ENCODE data around the gene SMTNL2. TPM values are rescaled to one million over a fixed set of nuclear protein-coding genes. Genes with fewer than 3 reads are reported as not detected.
A peak's percentile ranks its signal among the peaks of the same experiment; 100 is the strongest.

SMTNL2 gene
- total and polyA plus RNA-seq, 10 donors, result 0.22 to 1.5 (median 0.80) TPM

- TF ChIP-seq POLR2AphosphoS5 (IDR thresholded peaks at IDR 0.05) (peak in 1 of 3 donors; percentile 35), POLR2A (IDR thresholded peaks at IDR 0.05) (no peak), CTCF (IDR thresholded peaks at IDR 0.05 in 8 of 11, conservative IDR thresholded peaks at IDR 0.05 in 3 of 11) (no peak)
Observed at GRCh38 chr17:4542726-4543191, 41.6 kb upstream of the SMTNL2 start.

GRCh38 chr17:4543557-4544026, 40.7 kb upstream of the SMTNL2 start:
- Histone ChIP-seq H3K4me3 (peak overlapping the region in 1 of 8 donors; percentile 45), H3K27ac (peak overlapping the region in 5 of 8 donors; percentile 56 to 74 (median 64)), H3K4me1 (peaks cover 4 to 70% (median 44%) of the 10 kb centered on the region in 6 donors), H3K36me3 (peaks cover 0 to 100% (median 93%) of the 10 kb centered on the region in 6 donors), H3K9me3 (no peaks in the 10 kb centered on the region), H3K27me3 (replicated peaks in 1 of 7) (no peaks in the 10 kb centered on the region)
- DNase-seq, result peak; percentile 76
- WGBS, 5 donors, result 63 to 89% (median 75%) methylated on average over 18 to 19 of the region's 19 CpGs
- TF ChIP-seq POLR2A (IDR thresholded peaks at IDR 0.05) (no peak), POLR2AphosphoS5 (IDR thresholded peaks at IDR 0.05) (peak in 2 of 3 donors; percentile 68 to 74)
- intact Hi-C loops (cut with DNase I; ENCODE audit: low total_unique reads), result no loop called here

More at GRCh38 chr17:4542726-4543191, 41.6 kb upstream of the SMTNL2 start:
- Histone ChIP-seq H3K4me3 (no peak overlapping the region), H3K9me3 (no peaks in the 10 kb centered on the region), H3K36me3 (peaks cover 0 to 100% (median 91%) of the 10 kb centered on the region in 6 donors), H3K4me1 (peaks cover 4 to 79% (median 49%) of the 10 kb centered on the region in 6 donors), H3K27me3 (replicated peaks in 1 of 7) (no peaks in the 10 kb centered on the region), H3K27ac (peak overlapping the region in 7 of 8 donors; percentile 2 to 74 (median 58))
- intact Hi-C loops (cut with DNase I; ENCODE audit: low total_unique reads), result no loop called here
- 91 to 96% (median 95%) methylated on average over 13 to 19 of the region's 19 CpGs for WGBS, 5 donors
- no peak for DNase-seq

GRCh38 chr17:4544135-4544950, 40.0 kb upstream of the SMTNL2 start:
- 87 to 92% (median 88%) methylated on average over 16 to 37 of the region's 37 CpGs for WGBS, 5 donors
- H3K9me3 ChIP-seq, result no peaks in the 10 kb centered on the region
- no peak for DNase-seq
- H3K27me3 ChIP-seq (replicated peaks in 1 of 7), result no peaks in the 10 kb centered on the region
- peak overlapping the region in 3 of 8 donors; percentile 7 to 45 (median 22) for H3K4me3 ChIP-seq
- H3K27ac ChIP-seq, result peak overlapping the region in 5 of 8 donors; percentile 56 to 74 (median 64)
- H3K4me1 ChIP-seq, result peaks cover 4 to 63% (median 38%) of the 10 kb centered on the region in 6 donors
- peaks cover 0 to 100% (median 93%) of the 10 kb centered on the region in 6 donors for H3K36me3 ChIP-seq
- intact Hi-C loops (cut with DNase I; ENCODE audit: low total_unique reads), result no loop called here
- TF ChIP-seq POLR2AphosphoS5 (IDR thresholded peaks at IDR 0.05) (peak in 1 of 3 donors; percentile 41), CTCF (IDR thresholded peaks at IDR 0.05 in 8 of 11, conservative IDR thresholded peaks at IDR 0.05 in 3 of 11) (no peak), POLR2A (IDR thresholded peaks at IDR 0.05) (no peak)

GRCh38 chr17:4544951-4545216, 39.4 kb upstream of the SMTNL2 start:
- TF ChIP-seq POLR2AphosphoS5 (IDR thresholded peaks at IDR 0.05) (peak in 1 of 3 donors; percentile 28), CTCF (IDR thresholded peaks at IDR 0.05 in 8 of 11, conservative IDR thresholded peaks at IDR 0.05 in 3 of 11) (no peak)
- no peak for DNase-seq
- Histone ChIP-seq H3K4me1 (peaks cover 4 to 57% (median 37%) of the 10 kb centered on the region in 6 donors), H3K27me3 (replicated peaks in 1 of 7) (no peaks in the 10 kb centered on the region), H3K9me3 (no peaks in the 10 kb centered on the region), H3K36me3 (peaks cover 0 to 100% (median 92%) of the 10 kb centered on the region in 6 donors), H3K4me3 (peak overlapping the region in 3 of 8 donors; percentile 7 to 45 (median 22)), H3K27ac (peak overlapping the region in 6 of 8 donors; percentile 15 to 74 (median 61))
- intact Hi-C loops (cut with DNase I; ENCODE audit: low total_unique reads), result no loop called here
- WGBS, 5 donors, result 81 to 92% (median 88%) methylated on average over 13 to 18 of the region's 18 CpGs

Measured in spleen (tissue), 11 donors.